Measurements from ENCODE around the gene MEX3C.

MEX3C gene

GRCh38 chr18:51191128-51191717 is 6.3 kb downstream of the MEX3C start:
- H3K4me1 ChIP-seq (ENCODE audit: control insufficient read depth, insufficient read depth, low read length, poor library complexity, severe bottlenecking), result no peaks in the 10 kb centered on the region
- peaks cover 37% of the 10 kb centered on the region for H3K36me3 ChIP-seq (ENCODE audit: control insufficient read depth, insufficient read depth, low read length)
- WGBS, 2 experiments (ENCODE audit: insufficient coverage in 2 of 2), result 100% methylated on average over 1 of the region's 4 CpGs; no CpG with 5 or more reads in 1 of the 2 experiments
- H3K9me3 ChIP-seq (ENCODE audit: control insufficient read depth, low read length), result no peaks in the 10 kb centered on the region
- no peak overlapping the region for H3K27ac ChIP-seq (ENCODE audit: low read depth, low read length, severe bottlenecking)
- no peak overlapping the region for H3K4me3 ChIP-seq (ENCODE audit: extremely low read depth, insufficient read depth, low read length, poor library complexity, severe bottlenecking)

GRCh38 chr18:51190000-51190399 is 7.5 kb downstream of the MEX3C start:
- no peak overlapping the region for H3K27ac ChIP-seq (ENCODE audit: low read depth, low read length, severe bottlenecking)
- peaks cover 44% of the 10 kb centered on the region for H3K36me3 ChIP-seq (ENCODE audit: control insufficient read depth, insufficient read depth, low read length)
- H3K4me1 ChIP-seq (ENCODE audit: control insufficient read depth, insufficient read depth, low read length, poor library complexity, severe bottlenecking), result peaks cover 3% of the 10 kb centered on the region
- no peaks in the 10 kb centered on the region for H3K9me3 ChIP-seq (ENCODE audit: control insufficient read depth, low read length)
- H3K4me3 ChIP-seq (ENCODE audit: extremely low read depth, insufficient read depth, low read length, poor library complexity, severe bottlenecking), result no peak overlapping the region

GRCh38 chr18:51188024-51188701 is 9.3 kb downstream of the MEX3C start:
- WGBS, 2 experiments (ENCODE audit: insufficient coverage in 2 of 2), result 89 to 97% methylated on average over 4 to 5 of the region's 6 CpGs
- Histone ChIP-seq H3K36me3 (ENCODE audit: control insufficient read depth, insufficient read depth, low read length) (peaks cover 62% of the 10 kb centered on the region), H3K4me1 (ENCODE audit: control insufficient read depth, insufficient read depth, low read length, poor library complexity, severe bottlenecking) (peaks cover 5% of the 10 kb centered on the region), H3K9me3 (ENCODE audit: control insufficient read depth, low read length) (no peaks in the 10 kb centered on the region), H3K27ac (ENCODE audit: low read depth, low read length, severe bottlenecking) (no peak overlapping the region), H3K4me3 (ENCODE audit: extremely low read depth, insufficient read depth, low read length, poor library complexity, severe bottlenecking) (no peak overlapping the region)

GRCh38 chr18:51185075-51185474 is 12.4 kb downstream of the MEX3C start:
- Histone ChIP-seq H3K4me3 (ENCODE audit: extremely low read depth, insufficient read depth, low read length, poor library complexity, severe bottlenecking) (no peak overlapping the region), H3K9me3 (ENCODE audit: control insufficient read depth, low read length) (no peaks in the 10 kb centered on the region), H3K36me3 (ENCODE audit: control insufficient read depth, insufficient read depth, low read length) (peaks cover 64% of the 10 kb centered on the region), H3K27ac (ENCODE audit: low read depth, low read length, severe bottlenecking) (no peak overlapping the region), H3K4me1 (ENCODE audit: control insufficient read depth, insufficient read depth, low read length, poor library complexity, severe bottlenecking) (peaks cover 5% of the 10 kb centered on the region)
- 100% methylated on average over 1 of the region's 1 CpG for WGBS, 2 experiments (ENCODE audit: insufficient coverage in 2 of 2)

GRCh38 chr18:51184091-51184457 is 13.4 kb downstream of the MEX3C start:
- Histone ChIP-seq H3K4me1 (ENCODE audit: control insufficient read depth, insufficient read depth, low read length, poor library complexity, severe bottlenecking) (peaks cover 5% of the 10 kb centered on the region), H3K36me3 (ENCODE audit: control insufficient read depth, insufficient read depth, low read length) (peaks cover 69% of the 10 kb centered on the region), H3K9me3 (ENCODE audit: control insufficient read depth, low read length) (no peaks in the 10 kb centered on the region), H3K27ac (ENCODE audit: low read depth, low read length, severe bottlenecking) (no peak overlapping the region), H3K4me3 (ENCODE audit: extremely low read depth, insufficient read depth, low read length, poor library complexity, severe bottlenecking) (no peak overlapping the region)
- WGBS, 2 experiments (ENCODE audit: insufficient coverage in 2 of 2), result no CpG with 5 or more reads among the region's 1 CpG

GRCh38 chr18:51183372-51184090 is 13.9 kb downstream of the MEX3C start:
- H3K27ac ChIP-seq (ENCODE audit: low read depth, low read length, severe bottlenecking), result no peak overlapping the region
- H3K9me3 ChIP-seq (ENCODE audit: control insufficient read depth, low read length), result no peaks in the 10 kb centered on the region
- peaks cover 5% of the 10 kb centered on the region for H3K4me1 ChIP-seq (ENCODE audit: control insufficient read depth, insufficient read depth, low read length, poor library complexity, severe bottlenecking)
- no peak overlapping the region for H3K4me3 ChIP-seq (ENCODE audit: extremely low read depth, insufficient read depth, low read length, poor library complexity, severe bottlenecking)
- WGBS, 2 experiments (ENCODE audit: insufficient coverage in 2 of 2), result no CpG with 5 or more reads among the region's 1 CpG
- peaks cover 73% of the 10 kb centered on the region for H3K36me3 ChIP-seq (ENCODE audit: control insufficient read depth, insufficient read depth, low read length)

GRCh38 chr18:51182824-51183223 is 14.7 kb downstream of the MEX3C start:
- H3K4me3 ChIP-seq (ENCODE audit: extremely low read depth, insufficient read depth, low read length, poor library complexity, severe bottlenecking), result no peak overlapping the region
- no peaks in the 10 kb centered on the region for H3K9me3 ChIP-seq (ENCODE audit: control insufficient read depth, low read length)
- H3K4me1 ChIP-seq (ENCODE audit: control insufficient read depth, insufficient read depth, low read length, poor library complexity, severe bottlenecking), result peaks cover 5% of the 10 kb centered on the region
- H3K27ac ChIP-seq (ENCODE audit: low read depth, low read length, severe bottlenecking), result no peak overlapping the region
- H3K36me3 ChIP-seq (ENCODE audit: control insufficient read depth, insufficient read depth, low read length), result peaks cover 69% of the 10 kb centered on the region

- no peaks in the 10 kb centered on the region for H3K9me3 ChIP-seq (ENCODE audit: control insufficient read depth, low read length)
- whole genome bisulfite sequencing, 2 experiments (ENCODE audit: insufficient coverage in 2 of 2), result 100% methylated on average over 1 of the region's 1 CpG; no CpG with 5 or more reads in 1 of the 2 experiments
- no peak overlapping the region for H3K27ac ChIP-seq (ENCODE audit: low read depth, low read length, severe bottlenecking)
- H3K36me3 ChIP-seq (ENCODE audit: control insufficient read depth, insufficient read depth, low read length), result peaks cover 32% of the 10 kb centered on the region
- no peaks in the 10 kb centered on the region for H3K4me1 ChIP-seq (ENCODE audit: control insufficient read depth, insufficient read depth, low read length, poor library complexity, severe bottlenecking)
- H3K4me3 ChIP-seq (ENCODE audit: extremely low read depth, insufficient read depth, low read length, poor library complexity, severe bottlenecking), result no peak overlapping the region
These were observed 25.7 kb downstream of the MEX3C start for GRCh38 chr18:51171625-51172259.

GRCh38 chr18:51171223-51171622 is 26.3 kb downstream of the MEX3C start:
- no peak overlapping the region for H3K4me3 ChIP-seq (ENCODE audit: extremely low read depth, insufficient read depth, low read length, poor library complexity, severe bottlenecking)
- H3K4me1 ChIP-seq (ENCODE audit: control insufficient read depth, insufficient read depth, low read length, poor library complexity, severe bottlenecking), result no peaks in the 10 kb centered on the region
- no peak overlapping the region for H3K27ac ChIP-seq (ENCODE audit: low read depth, low read length, severe bottlenecking)
- WGBS, 2 experiments (ENCODE audit: insufficient coverage in 2 of 2), result 95 to 100% methylated on average over 3 of the region's 3 CpGs
- H3K9me3 ChIP-seq (ENCODE audit: control insufficient read depth, low read length), result no peaks in the 10 kb centered on the region
- peaks cover 27% of the 10 kb centered on the region for H3K36me3 ChIP-seq (ENCODE audit: control insufficient read depth, insufficient read depth, low read length)

- H3K4me3 ChIP-seq (ENCODE audit: extremely low read depth, insufficient read depth, low read length, poor library complexity, severe bottlenecking), result no peak overlapping the region
- 100% methylated on average over 1 to 3 of the region's 3 CpGs for WGBS, 2 experiments (ENCODE audit: insufficient coverage in 2 of 2)
- no peaks in the 10 kb centered on the region for H3K9me3 ChIP-seq (ENCODE audit: control insufficient read depth, low read length)
- peaks cover 21% of the 10 kb centered on the region for H3K36me3 ChIP-seq (ENCODE audit: control insufficient read depth, insufficient read depth, low read length)
- no peak overlapping the region for H3K27ac ChIP-seq (ENCODE audit: low read depth, low read length, severe bottlenecking)
- no peaks in the 10 kb centered on the region for H3K4me1 ChIP-seq (ENCODE audit: control insufficient read depth, insufficient read depth, low read length, poor library complexity, severe bottlenecking)
These were observed 26.8 kb downstream of the MEX3C start for GRCh38 chr18:51170664-51171063.

GRCh38 chr18:51169731-51170130 is 27.8 kb downstream of the MEX3C start:
- H3K9me3 ChIP-seq (ENCODE audit: control insufficient read depth, low read length), result no peaks in the 10 kb centered on the region

More at GRCh38 chr18:51169731-51170130, 27.8 kb downstream of the MEX3C start:
- no peak overlapping the region for H3K4me3 ChIP-seq (ENCODE audit: extremely low read depth, insufficient read depth, low read length, poor library complexity, severe bottlenecking)
- no peak overlapping the region for H3K27ac ChIP-seq (ENCODE audit: low read depth, low read length, severe bottlenecking)
- no peaks in the 10 kb centered on the region for H3K4me1 ChIP-seq (ENCODE audit: control insufficient read depth, insufficient read depth, low read length, poor library complexity, severe bottlenecking)
- peaks cover 15% of the 10 kb centered on the region for H3K36me3 ChIP-seq (ENCODE audit: control insufficient read depth, insufficient read depth, low read length)
